ENCODE measurements around the gene PYGO1.

DNA sequence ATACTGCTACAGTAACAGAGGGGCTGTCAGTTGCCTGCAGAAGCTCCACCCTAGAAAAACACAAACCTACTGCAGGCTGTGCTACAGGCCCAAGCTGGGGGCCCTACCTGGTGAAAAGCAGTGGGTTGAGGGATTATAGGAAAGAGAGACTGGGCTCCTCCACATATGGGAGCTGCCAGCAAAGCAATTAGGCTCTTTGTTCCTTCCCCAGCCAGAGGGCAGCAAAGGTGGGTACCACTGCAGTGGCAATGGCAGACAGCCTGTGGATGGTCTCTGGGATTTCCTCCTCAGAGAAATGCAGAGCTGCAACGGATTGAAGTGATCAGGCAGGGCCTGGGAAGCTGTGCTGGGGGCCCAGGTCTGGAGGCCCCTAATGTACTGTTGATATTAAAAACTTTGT lies 61.0 kb downstream of the PYGO1 start:
- TF ChIP-seq, protein P1, sequence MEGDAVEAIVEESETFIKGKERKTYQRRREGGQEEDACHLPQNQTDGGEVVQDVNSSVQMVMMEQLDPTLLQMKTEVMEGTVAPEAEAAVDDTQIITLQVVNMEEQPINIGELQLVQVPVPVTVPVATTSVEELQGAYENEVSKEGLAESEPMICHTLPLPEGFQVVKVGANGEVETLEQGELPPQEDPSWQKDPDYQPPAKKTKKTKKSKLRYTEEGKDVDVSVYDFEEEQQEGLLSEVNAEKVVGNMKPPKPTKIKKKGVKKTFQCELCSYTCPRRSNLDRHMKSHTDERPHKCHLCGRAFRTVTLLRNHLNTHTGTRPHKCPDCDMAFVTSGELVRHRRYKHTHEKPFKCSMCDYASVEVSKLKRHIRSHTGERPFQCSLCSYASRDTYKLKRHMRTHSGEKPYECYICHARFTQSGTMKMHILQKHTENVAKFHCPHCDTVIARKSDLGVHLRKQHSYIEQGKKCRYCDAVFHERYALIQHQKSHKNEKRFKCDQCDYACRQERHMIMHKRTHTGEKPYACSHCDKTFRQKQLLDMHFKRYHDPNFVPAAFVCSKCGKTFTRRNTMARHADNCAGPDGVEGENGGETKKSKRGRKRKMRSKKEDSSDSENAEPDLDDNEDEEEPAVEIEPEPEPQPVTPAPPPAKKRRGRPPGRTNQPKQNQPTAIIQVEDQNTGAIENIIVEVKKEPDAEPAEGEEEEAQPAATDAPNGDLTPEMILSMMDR (conservative IDR thresholded peaks at IDR 0.05; ENCODE audit: low read depth, low read length) = no peak
- TF ChIP-seq POLR2A (IDR thresholded peaks at IDR 0.05; ENCODE audit: low read depth, low read length) = no peak
- no peak for TF ChIP-seq MAFK (IDR thresholded peaks at IDR 0.05; ENCODE audit: low read depth, low read length)
- no peak for TF ChIP-seq RFX5 (IDR thresholded peaks at IDR 0.05; ENCODE audit: low read depth, low read length)
- TF ChIP-seq SMC3 (IDR thresholded peaks at IDR 0.05; ENCODE audit: low read depth, low read length) = no peak
- TF ChIP-seq MXI1 (IDR thresholded peaks at IDR 0.05; ENCODE audit: borderline replicate concordance, low read depth, low read length) = no peak
- TF ChIP-seq RCOR1 (IDR thresholded peaks at IDR 0.05; ENCODE audit: insufficient replicate concordance, low read length) = no peak
- TF ChIP-seq, protein P2, sequence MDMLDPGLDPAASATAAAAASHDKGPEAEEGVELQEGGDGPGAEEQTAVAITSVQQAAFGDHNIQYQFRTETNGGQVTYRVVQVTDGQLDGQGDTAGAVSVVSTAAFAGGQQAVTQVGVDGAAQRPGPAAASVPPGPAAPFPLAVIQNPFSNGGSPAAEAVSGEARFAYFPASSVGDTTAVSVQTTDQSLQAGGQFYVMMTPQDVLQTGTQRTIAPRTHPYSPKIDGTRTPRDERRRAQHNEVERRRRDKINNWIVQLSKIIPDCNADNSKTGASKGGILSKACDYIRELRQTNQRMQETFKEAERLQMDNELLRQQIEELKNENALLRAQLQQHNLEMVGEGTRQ (IDR thresholded peaks at IDR 0.05; ENCODE audit: low read depth, low read length) = no peak
- no peak for TF ChIP-seq MAZ (IDR thresholded peaks at IDR 0.05; ENCODE audit: borderline replicate concordance, low read depth, low read length)
- TF ChIP-seq CEBPB (IDR thresholded peaks at IDR 0.05; ENCODE audit: low read depth, low read length) = no peak

Data from IMR-90 (cell line).